SK-MEL-5 (cell line): Measurements from ENCODE around the gene SDK2. TPM values are rescaled to one million over a fixed set of nuclear protein-coding genes. Genes with fewer than 3 reads are reported as not detected.

ENCODE experiments used
- DNase-seq: peaks from one replicate; pipeline ENCODE4 v3.0.0-alpha.2; 2016; ENCODE audit warnings: low read depth, low spot score
- in situ Hi-C: cut with HindIII; loops from 2 replicates; pipeline ENCODE4 v1.10.0; 2016; ENCODE audit warnings: low sequenced_read_pairs, high pct_unique_total_duplicates, low pct_unique_long_range_greater_than_20kb
- total RNA-seq: library from RNA; depleted of rRNA; stranded (reverse); fragments of >200 nt; shearing (Covaris generic); gene quantifications from 2 replicates; pipeline ENCODE4 v1.2.3, GENCODE V29; 2014

SDK2 gene
- total RNA-seq, 1 experiment from 2014 or later: 1.3 TPM

- no peak for DNase-seq
- in situ Hi-C loops: no loop called here
Observed at GRCh38 chr17:73284906-73285602, 359.2 kb downstream of the SDK2 start.
